Measurements from ENCODE around the gene SOCS3. TPM values are rescaled to one million over a fixed set of nuclear protein-coding genes. Genes with fewer than 3 reads are reported as not detected.

The SOCS3 gene
- total RNA-seq, 1 experiment from 2014 or later, result 53.1 TPM

GRCh38 chr17:78342449-78343186 lies 17.3 kb downstream of the SOCS3 start:
- intact Hi-C loops (cut with micrococcal nuclease; ENCODE audit: unreplicated experiment) (no loop called here), in situ Hi-C loops (cut with HindIII; ENCODE audit: low pct_unique_long_range_greater_than_20kb, low sequenced_read_pairs) (no loop called here)
- 0 out of 2 replicates have a peak, but pooled peaks have one; percentile 12 for TF ChIP-seq SIN3A (IDR thresholded peaks at IDR 0.05; ENCODE audit: borderline replicate concordance, insufficient read depth, low read depth, low read length)
- no peak for TF ChIP-seq POLR2AphosphoS5 (IDR thresholded peaks at IDR 0.05; ENCODE audit: low read depth, low read length)
- Histone ChIP-seq H3K27ac (ENCODE audit: low read length) (peak overlapping the region; percentile 90), H3K4me3 (ENCODE audit: low read depth in 2 of 2, low read length in 2 of 2) (peak overlapping the region; percentile 41 to 47), H3K4me1 (ENCODE audit: control insufficient read depth, insufficient read depth, low read length) (peaks cover 54% of the 10 kb centered on the region), H3K36me3 (ENCODE audit: control insufficient read depth, insufficient read depth, low read length) (no peaks in the 10 kb centered on the region), H3K27me3 (ENCODE audit: control insufficient read depth, insufficient read depth, low read length) (no peaks in the 10 kb centered on the region), H3K9me3 (ENCODE audit: control insufficient read depth, insufficient read depth, low read depth, low read length) (no peaks in the 10 kb centered on the region)
- POLR2A ChIA-PET, result no interaction called here
- ATAC-seq, result peak; percentile 69
- CTCF ChIA-PET, result interaction anchor here (0.6 kb wide), 1 partner anchor 14 kb away, joined by 10 read pairs; no protein-coding TSS in a partner anchor
- no peak for DNase-seq (ENCODE audit: low read depth, low spot score)
- no TSS peak for BruUV-seq (replicated peaks)

GRCh38 chr17:78341559-78342448 lies 18.1 kb downstream of the SOCS3 start:
- Histone ChIP-seq H3K27ac (ENCODE audit: low read length) (peak overlapping the region; percentile 90), H3K4me1 (ENCODE audit: control insufficient read depth, insufficient read depth, low read length) (peaks cover 61% of the 10 kb centered on the region), H3K27me3 (ENCODE audit: control insufficient read depth, insufficient read depth, low read length) (no peaks in the 10 kb centered on the region), H3K4me3 (ENCODE audit: low read depth in 2 of 2, low read length in 2 of 2) (peak overlapping the region; percentile 41 to 47), H3K36me3 (ENCODE audit: control insufficient read depth, insufficient read depth, low read length) (no peaks in the 10 kb centered on the region), H3K9me3 (ENCODE audit: control insufficient read depth, insufficient read depth, low read depth, low read length) (no peaks in the 10 kb centered on the region)
- in situ Hi-C loops (cut with HindIII; ENCODE audit: low pct_unique_long_range_greater_than_20kb, low sequenced_read_pairs), result no loop called here
- ChIA-PET CTCF (interaction anchor here (0.6 kb wide), 1 partner anchor 8 kb away, joined by 4 read pairs; no protein-coding TSS in a partner anchor), POLR2A (no interaction called here)
- DNase-seq (ENCODE audit: low read depth, low spot score) (no peak), ATAC-seq (peak; percentile 72)
- BruUV-seq (replicated peaks), result no TSS peak
- intact Hi-C loops (cut with micrococcal nuclease; ENCODE audit: unreplicated experiment), result no loop called here
- no peak for TF ChIP-seq REST (IDR thresholded peaks at IDR 0.05; ENCODE audit: insufficient read depth in 1 of 2, low read depth in 2 of 2, low read length in 1 of 2)
- no peak for TF ChIP-seq CTCF (IDR thresholded peaks at IDR 0.05)
- peak; percentile 50; the same call in 1 of the 2 replicates for TF ChIP-seq SIN3A (IDR thresholded peaks at IDR 0.05; ENCODE audit: borderline replicate concordance, insufficient read depth, low read depth, low read length)
